HFF-Myc (cell line): ENCODE results near the gene CD53.
"Not testable (repeated sequence)": the region's sequence is repeated elsewhere in the genome, so short reads cannot be mapped to it uniquely, and the experiment has no call there.

ENCODE experiments used
- DNase-seq: peaks from one replicate; pipeline ENCODE4 v3.0.0-alpha.2; 2011; ENCODE audit warnings: low read depth; ENCODE audit errors: extremely low read depth
- H3K4me3 ChIP-seq: replicated peaks from 2 replicates; pipeline ENCODE4 v1.5.1; 2011; ENCODE audit warnings: low read depth, mild to moderate bottlenecking, control low read depth, low read length
- TF ChIP-seq, protein P1 (sequence below): IDR thresholded peaks from 2 replicates; pipeline ENCODE4 v1.5.1; 2012; ENCODE audit warnings: mild to moderate bottlenecking, low read depth, low read length, control low read depth; ENCODE audit errors: missing control alignments

CD53 gene, protein sequence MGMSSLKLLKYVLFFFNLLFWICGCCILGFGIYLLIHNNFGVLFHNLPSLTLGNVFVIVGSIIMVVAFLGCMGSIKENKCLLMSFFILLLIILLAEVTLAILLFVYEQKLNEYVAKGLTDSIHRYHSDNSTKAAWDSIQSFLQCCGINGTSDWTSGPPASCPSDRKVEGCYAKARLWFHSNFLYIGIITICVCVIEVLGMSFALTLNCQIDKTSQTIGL

GRCh38 chr1:110872745-110873720 is at the start of gene CD53:
Gene CD53, plus strand, starts transcription at chr1:110873148. Its CDS starts 18,261 bp downstream, at chr1:110891409.
- TF ChIP-seq, protein P1, sequence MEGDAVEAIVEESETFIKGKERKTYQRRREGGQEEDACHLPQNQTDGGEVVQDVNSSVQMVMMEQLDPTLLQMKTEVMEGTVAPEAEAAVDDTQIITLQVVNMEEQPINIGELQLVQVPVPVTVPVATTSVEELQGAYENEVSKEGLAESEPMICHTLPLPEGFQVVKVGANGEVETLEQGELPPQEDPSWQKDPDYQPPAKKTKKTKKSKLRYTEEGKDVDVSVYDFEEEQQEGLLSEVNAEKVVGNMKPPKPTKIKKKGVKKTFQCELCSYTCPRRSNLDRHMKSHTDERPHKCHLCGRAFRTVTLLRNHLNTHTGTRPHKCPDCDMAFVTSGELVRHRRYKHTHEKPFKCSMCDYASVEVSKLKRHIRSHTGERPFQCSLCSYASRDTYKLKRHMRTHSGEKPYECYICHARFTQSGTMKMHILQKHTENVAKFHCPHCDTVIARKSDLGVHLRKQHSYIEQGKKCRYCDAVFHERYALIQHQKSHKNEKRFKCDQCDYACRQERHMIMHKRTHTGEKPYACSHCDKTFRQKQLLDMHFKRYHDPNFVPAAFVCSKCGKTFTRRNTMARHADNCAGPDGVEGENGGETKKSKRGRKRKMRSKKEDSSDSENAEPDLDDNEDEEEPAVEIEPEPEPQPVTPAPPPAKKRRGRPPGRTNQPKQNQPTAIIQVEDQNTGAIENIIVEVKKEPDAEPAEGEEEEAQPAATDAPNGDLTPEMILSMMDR = no peak
- no peak for DNase-seq
- no peak within 1 kb of the TSS for H3K4me3 ChIP-seq

GRCh38 chr1:110824192-110824591 is 48.8 kb upstream of the CD53 start:
- H3K4me3 ChIP-seq = no peak overlapping the region
- TF ChIP-seq, protein P1 = no peak
- DNase-seq = no peak

- TF ChIP-seq, protein P1 = peak; percentile 80
- no peak overlapping the region for H3K4me3 ChIP-seq
- DNase-seq = peak; percentile 7
Measured at GRCh38 chr1:110829955-110830553, 42.9 kb upstream of the CD53 start.

DNA sequence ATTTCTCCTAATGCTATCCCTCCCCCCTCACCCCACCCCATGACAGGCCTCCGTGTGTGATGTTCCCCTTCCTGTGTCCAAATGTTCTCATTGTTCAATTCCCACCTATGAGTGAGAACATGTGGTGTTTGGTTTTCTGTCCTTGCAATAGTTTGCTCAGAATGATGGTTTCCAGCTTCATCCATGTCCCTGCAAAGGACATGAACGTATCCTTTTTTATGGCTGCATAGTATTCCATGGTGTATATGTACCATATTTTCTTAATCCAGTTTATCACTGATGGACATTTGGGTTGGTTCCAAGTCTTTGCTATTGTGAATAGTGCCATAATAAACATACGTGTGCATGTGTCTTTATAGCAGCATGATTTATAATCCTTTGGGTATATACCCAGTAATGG is 39.2 kb upstream of the CD53 start:
- not testable (repeated sequence) for H3K4me3 ChIP-seq, DNase-seq

DNA sequence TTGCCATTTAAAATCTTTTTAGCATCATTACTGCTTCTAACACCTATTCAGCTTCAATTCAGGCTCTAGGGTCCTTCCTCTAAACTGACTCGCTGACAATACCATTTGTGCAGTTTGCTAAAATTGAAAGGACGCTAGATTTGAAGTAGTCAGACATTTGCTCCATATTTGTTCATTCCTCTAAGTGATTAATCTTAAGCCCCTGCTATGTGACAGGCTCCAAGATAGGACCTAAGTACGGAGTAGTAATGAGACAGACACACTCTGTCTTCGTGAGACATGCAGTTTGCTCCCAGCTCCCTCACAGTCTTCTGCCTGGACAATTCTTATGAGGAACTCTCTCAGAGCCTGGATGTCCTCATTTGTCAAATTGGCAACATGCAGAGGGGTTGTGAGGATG is 26.1 kb upstream of the CD53 start:
- DNase-seq = no peak
- H3K4me3 ChIP-seq = no peak overlapping the region

DNA sequence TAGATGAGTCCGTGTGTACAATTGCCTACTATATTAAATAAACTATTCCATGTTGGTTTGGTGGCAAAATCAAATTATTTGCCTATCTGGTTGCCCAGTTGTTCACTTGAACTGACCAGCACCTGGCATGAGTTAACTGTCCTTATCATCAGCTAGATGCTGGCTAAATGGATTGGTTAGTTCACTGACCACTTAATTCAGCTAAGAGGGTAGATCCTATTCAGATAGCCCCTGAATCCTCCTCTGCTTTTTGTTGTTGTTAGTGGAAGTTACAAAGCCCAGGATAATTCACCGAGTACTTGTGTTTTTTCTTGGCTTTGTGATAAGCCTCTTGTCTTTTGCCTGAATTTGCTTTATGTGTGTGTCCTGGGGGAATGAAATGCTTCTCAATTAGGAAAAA is 22.8 kb upstream of the CD53 start:
- TF ChIP-seq, protein P1 = no peak
- no peak for DNase-seq
- H3K4me3 ChIP-seq = no peak overlapping the region

More for the DNA sequence above, 26.1 kb upstream of the CD53 start:
- TF ChIP-seq, protein P1 = no peak

GRCh38 chr1:110850627-110851026 is 22.3 kb upstream of the CD53 start:
- DNase-seq = no peak
- no peak overlapping the region for H3K4me3 ChIP-seq
- TF ChIP-seq, protein P1 = no peak
